ENCODE results near the gene HIVEP3. TPM values are rescaled to one million over a fixed set of nuclear protein-coding genes. Genes with fewer than 3 reads are reported as not detected.
"Not testable (repeated sequence)": the region's sequence is repeated elsewhere in the genome, so short reads cannot be mapped to it uniquely, and the experiment has no call there.

The HIVEP3 gene
- total RNA-seq, 1 donor from 2014 or later = 6.5 TPM

GRCh38 chr1:41559331-41559730 lies 359.4 kb downstream of the HIVEP3 start:
- DNase-seq (no peak), ATAC-seq (no peak)
- intact Hi-C loops (cut with micrococcal nuclease) = no loop called here

DNA sequence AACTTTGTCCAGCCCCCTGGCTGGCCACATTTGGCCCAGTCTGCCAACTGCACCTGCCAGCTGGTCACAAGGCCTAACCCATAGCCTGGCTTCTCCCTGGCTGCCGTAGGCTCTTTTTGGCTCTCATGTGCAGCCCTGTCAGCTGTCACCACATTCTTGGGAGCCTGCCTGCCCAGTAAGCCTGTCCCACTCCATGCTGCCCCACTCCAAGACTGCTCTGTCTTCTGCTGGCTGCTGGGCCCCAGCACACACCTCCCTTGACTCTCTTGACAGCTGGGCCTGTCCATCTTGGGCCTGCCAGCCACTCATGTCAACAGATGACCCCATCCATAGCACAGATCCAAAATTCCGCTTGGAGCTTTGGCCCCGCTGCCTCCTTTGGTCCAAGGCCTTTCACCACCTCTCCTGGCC lies 360.0 kb downstream of the HIVEP3 start:
- ATAC-seq (peak; percentile 97), DNase-seq (peak; percentile 88)

DNA sequence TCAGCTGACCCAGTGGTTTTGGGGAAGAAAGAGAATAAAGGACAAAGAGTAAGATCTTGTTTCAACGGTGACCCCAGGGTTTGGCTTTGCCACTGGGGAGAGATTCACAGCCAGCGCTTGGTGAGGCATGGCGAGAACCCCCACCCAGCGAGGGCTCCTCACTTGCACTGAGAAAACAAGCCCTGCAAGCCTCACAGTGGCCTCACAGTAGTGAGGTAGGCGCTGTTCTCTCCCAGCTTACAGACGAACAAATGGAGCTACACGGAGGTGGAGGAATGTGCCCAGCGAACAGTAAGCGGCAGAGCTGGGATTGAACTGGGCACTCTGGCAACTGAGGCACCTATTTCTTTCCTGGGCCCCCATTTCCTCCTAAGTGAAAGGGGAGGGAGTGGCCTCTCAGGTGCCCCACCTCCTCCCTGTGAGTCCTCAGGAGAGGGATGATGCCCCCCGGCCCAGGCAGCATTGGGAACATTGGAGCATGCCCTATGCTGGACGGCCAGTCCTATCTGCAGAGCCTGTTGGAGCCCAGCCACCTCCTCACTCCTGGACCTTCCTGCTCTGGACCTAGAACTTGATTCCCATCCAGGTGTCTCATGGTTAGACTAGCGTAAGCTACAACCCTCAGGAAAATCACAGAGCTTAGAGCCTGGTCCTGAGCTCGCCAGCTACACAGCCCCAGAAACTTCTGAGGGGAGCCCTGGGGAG lies 360.8 kb downstream of the HIVEP3 start:
- peak; percentile 47 for DNase-seq
- peak; percentile 34 for ATAC-seq
- intact Hi-C loops (cut with micrococcal nuclease) = no loop called here

More for the DNA sequence above, 360.0 kb downstream of the HIVEP3 start:
- intact Hi-C loops (cut with micrococcal nuclease) = no loop called here

DNA sequence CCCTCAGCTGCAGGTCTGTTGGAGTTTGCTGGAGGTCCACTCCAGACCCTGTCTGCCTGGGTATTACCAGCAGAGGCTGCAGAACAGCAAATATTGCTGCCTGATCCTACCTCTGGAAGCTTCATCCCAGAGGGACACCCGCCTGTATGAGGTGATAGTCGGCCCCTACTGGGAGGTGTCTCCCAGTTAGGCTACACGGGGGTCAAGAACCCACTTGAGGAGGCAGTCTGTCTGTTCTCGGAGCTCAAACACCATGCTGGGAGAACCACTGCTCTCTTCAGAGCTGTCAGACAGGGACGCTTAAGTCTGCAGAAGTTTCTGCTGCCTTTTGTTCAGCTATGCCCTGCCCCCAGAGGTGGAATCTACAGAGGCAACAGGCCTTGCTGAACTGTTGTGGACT lies 364.0 kb downstream of the HIVEP3 start:
- intact Hi-C loops (cut with micrococcal nuclease); DNase-seq; ATAC-seq: not testable (repeated sequence)

DNA sequence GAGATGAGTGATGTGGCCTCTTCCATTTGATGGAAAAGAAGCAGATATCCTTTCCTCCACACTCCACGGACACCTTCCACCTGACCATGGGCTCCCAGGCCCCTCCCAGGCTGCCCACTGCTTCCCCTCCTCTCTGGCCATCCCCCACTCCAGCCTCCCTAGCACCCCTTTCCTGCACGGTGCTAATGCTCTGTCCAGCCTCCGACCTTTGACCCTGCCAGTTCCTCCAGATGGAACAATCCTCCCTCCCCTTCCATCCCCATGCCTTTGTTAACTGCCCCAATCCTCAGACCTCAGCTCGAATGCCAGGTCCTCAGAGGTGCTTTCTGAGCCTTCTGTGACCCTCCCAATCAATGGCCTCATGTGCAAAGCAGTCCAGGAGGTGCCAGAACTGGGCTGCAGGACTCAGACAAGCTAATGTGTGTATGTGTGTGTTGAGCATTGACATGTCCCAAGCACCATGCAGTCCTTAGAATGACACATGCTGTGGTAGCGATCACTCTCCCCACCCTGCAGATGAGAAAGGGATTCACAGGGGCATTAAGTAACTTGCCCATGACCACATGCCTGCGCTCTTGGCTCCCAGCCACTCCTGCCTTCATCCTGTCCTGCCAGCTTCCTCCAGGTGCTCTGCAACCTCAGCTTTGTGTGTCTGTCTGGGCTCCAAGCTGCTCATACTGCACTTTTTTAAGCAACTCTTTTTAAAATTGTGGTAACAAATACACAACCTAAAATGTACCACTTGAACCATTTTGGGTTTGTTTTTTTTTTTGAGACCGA lies 370.8 kb downstream of the HIVEP3 start:
- ATAC-seq (no peak), DNase-seq (no peak)
- intact Hi-C loops (cut with micrococcal nuclease) = no loop called here

DNA sequence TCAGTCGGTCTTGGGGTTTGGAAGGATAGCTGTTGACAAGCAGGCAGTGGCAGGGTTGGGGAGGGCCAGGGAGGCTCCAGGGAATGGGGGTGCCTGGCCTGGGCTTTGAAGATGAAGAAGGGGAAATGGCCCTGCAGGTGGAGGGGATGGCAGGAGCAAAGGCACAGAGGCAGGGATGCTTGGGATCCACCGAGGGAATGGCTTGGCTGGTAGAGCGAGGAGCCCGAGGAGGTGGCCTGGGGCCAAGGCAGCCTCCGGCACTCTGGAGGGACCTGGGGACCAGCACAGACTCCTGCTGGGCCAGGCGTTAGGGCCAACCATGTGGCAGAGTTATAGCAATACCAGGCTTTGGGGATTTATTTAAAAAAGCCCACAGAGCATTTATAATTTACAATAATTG lies 371.4 kb downstream of the HIVEP3 start:
- intact Hi-C loops (cut with micrococcal nuclease) = no loop called here
- ATAC-seq (no peak), DNase-seq (no peak)

DNA sequence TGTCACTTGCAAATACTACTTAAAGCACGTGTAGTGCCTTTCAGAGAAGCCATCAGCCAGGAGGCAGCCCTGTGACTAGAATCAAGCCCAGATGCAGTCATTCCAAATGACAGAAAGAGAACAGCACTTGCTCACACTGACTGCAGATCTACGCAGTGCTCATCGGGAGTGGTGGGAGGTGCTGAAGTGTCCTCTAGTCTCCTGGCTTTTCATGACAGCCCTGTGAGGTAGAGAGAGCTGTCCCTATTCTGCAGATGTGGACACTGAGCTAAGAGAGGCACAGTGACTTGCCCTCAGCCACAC lies 371.9 kb downstream of the HIVEP3 start:
- DNase-seq (no peak), ATAC-seq (peak; percentile 39)
- intact Hi-C loops (cut with micrococcal nuclease) = no loop called here

- intact Hi-C loops (cut with micrococcal nuclease) = no loop called here
- no peak for DNase-seq
- peak; percentile 17 for ATAC-seq
Observed at GRCh38 chr1:41545996-41546832, 372.5 kb downstream of the HIVEP3 start.

DNA sequence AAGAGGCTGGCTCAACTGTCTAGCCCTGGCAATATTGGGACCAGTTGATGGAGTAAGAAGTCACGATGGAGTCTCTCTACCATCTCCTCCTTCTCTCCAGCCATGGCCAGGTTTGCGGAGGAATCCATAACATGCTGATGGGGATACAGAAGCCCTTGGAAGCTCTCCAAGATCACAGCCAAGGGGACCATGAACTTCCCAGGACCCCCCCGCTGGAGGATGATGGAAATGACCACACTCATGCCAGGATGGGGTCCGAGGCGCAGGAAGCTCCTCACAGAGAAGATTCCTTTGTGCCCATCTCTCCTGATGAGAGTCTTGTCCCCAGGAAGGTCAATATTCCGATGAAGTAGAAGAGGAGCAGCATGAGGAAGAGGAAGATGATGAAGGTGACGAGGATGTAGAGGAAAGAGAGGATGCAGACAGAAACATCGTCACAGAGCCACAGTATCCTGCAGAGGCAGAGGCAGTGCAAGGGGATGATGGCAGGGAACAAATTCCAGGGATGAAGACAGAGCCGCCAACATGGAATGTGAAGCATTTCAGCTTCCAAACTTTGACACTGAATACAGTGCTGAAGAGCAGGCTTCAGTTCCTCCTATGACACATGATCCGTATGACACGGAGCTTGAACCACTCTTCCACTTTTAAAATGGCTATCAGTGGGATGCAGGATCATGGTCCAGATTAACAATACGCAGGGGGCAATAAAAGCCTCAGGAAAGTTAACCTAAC lies 376.4 kb downstream of the HIVEP3 start:
- DNase-seq (no peak), ATAC-seq (no peak)
- intact Hi-C loops (cut with micrococcal nuclease) = no loop called here

- DNase-seq (no peak), ATAC-seq (no peak)
- intact Hi-C loops (cut with micrococcal nuclease) = no loop called here
Observed at GRCh38 chr1:41541592-41541952, 377.1 kb downstream of the HIVEP3 start.

GRCh38 chr1:41540886-41541591 lies 377.7 kb downstream of the HIVEP3 start:
- peak; percentile 6 for ATAC-seq
- DNase-seq = no peak
- intact Hi-C loops (cut with micrococcal nuclease) = no loop called here

DNA sequence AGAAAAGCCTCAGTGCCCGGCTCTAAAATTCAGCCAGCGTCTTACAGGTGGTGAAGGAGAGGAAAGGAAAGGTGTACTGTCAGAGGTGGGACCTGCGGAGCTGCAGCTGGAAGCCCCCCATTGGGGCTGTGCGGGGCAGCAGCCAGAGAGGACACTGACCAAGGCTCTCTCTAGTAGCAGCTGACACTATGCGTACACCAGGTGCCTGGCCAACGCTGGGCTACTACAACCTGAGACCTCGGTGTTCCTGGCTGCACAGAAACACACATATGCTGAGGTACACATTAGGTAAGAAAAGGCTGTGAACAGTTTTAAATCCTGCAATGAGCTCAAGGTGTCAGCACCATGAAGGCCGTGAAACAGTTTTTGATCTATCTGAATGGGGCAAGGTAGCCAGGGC lies 378.7 kb downstream of the HIVEP3 start:
- ATAC-seq = no peak
- intact Hi-C loops (cut with micrococcal nuclease) = no loop called here
- no peak for DNase-seq

DNA sequence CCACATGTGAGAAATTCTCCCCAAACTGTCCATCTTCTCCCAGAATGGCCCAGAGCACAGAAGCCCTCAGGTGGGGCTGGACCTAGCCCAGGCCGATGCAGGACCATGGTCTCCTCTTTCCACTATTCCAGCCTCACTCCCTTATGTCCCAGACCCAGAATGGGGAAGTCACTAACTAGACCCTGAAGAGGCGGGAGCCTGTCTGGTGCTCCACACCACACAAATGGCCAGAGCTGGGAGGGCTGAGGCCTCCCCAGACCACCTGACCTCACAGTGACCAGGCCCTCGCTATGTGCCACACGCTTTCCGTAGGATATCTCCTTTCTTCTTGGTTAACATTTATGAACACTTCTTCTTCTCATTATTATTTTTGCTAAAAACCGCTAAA lies 379.3 kb downstream of the HIVEP3 start:
- DNase-seq = no peak
- ATAC-seq = no peak
- intact Hi-C loops (cut with micrococcal nuclease) = no loop called here

- ATAC-seq (no peak), DNase-seq (no peak)
- intact Hi-C loops (cut with micrococcal nuclease) = no loop called here
Observed at GRCh38 chr1:41538741-41539417, 379.8 kb downstream of the HIVEP3 start.

DNA sequence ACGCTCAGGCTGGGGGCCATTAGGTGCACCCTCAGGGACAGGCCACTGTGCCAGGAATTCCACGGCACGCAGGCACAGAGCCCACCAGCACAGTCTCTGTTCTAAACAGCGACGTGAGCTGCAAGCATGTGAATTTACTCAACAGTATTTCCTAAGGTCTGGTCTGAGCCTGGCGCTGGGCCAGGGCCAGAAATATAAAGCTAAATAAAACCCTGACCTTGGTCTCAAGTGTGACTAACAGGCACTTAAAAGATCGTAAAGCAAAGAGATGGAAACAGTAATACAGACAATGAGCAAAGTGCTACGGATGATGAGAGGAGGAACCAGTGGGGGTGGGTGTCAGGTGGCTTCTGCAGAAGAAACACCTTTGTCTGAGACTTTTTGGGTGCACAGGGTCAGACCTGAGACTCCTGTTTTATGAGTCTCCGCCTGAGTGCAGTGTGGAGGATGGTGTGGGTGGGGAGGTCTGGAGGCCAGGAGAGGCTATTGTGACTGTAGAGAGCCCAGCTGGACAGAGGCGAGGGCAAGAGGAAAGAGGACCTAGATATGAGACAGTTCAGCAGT lies 380.9 kb downstream of the HIVEP3 start:
- intact Hi-C loops (cut with micrococcal nuclease) = no loop called here
- DNase-seq (peak; percentile 84), ATAC-seq (peak; percentile 77)

- peak; percentile 36 for ATAC-seq
- no peak for DNase-seq
- intact Hi-C loops (cut with micrococcal nuclease) = no loop called here
Observed at GRCh38 chr1:41537251-41537650, 381.5 kb downstream of the HIVEP3 start.

- intact Hi-C loops (cut with micrococcal nuclease) = no loop called here
- ATAC-seq (peak; percentile 63), DNase-seq (peak; percentile 48)
Observed at GRCh38 chr1:41536361-41536802, 382.3 kb downstream of the HIVEP3 start.

DNA sequence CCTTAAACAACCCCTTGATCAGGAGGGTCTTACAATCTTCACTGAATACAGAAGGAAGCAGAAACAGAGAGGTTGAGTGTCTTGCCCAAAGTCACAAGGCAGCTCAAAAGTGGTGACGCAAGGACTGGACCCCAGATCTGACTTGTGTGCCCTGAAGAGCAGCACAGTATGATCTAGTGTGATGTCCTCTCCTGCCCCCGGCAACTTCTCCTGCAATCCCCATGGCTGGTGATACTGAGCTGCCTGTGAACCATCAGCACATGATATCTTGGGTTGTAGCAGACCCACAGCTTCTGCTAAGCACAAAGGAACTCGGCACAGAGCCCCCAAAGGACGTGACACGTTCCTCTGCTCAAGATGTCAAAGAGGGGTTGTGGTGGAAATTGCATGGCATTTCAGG lies 383.0 kb downstream of the HIVEP3 start:
- intact Hi-C loops (cut with micrococcal nuclease) = no loop called here
- peak; percentile 15 for DNase-seq
- no peak for ATAC-seq
